Astrocyte (in vitro differentiated cells and primary cell): ENCODE data around the gene NID2. TPM values are rescaled to one million over a fixed set of nuclear protein-coding genes. Genes with fewer than 3 reads are reported as not detected.
A peak's percentile ranks its signal among the peaks of the same experiment; 100 is the strongest.

ENCODE experiments used
- DNase-seq: peaks from one replicate; pipeline ENCODE4 v3.0.0-alpha.2; 2010; ENCODE audit warnings: low read depth
- FAIRE-seq: peaks from 2 replicates; lab custom pipeline; 2011; peaks lifted over from hg19 to GRCh38; lab: Jason Lieb, UNC
- H2AFZ ChIP-seq: 2 replicates; pipeline ENCODE4 v1.6.0; 2012; ENCODE audit warnings: low read depth, low read length, inconsistent platforms
- H3K27ac ChIP-seq: 2 replicates; pipeline ENCODE4 v1.5.1; 2011; ENCODE audit warnings: low read depth, low read length, inconsistent platforms
- H3K27me3 ChIP-seq: 2 replicates; pipeline ENCODE4 v1.6.0; 2011; ENCODE audit warnings: low read length, inconsistent platforms; ENCODE audit not compliant: insufficient read depth
- H3K36me3 ChIP-seq: 2 replicates; pipeline ENCODE4 v1.5.1; 2011; ENCODE audit warnings: low read length, inconsistent platforms; ENCODE audit not compliant: insufficient read depth
- H3K4me1 ChIP-seq: 2 replicates; pipeline ENCODE4 v1.5.1; 2011; ENCODE audit warnings: low read length, inconsistent platforms; ENCODE audit not compliant: insufficient read depth
- H3K4me2 ChIP-seq: 2 replicates; pipeline ENCODE4 v1.6.0; 2012; ENCODE audit warnings: low read length, inconsistent platforms
- H3K4me3 ChIP-seq: 2 replicates; pipeline ENCODE4 v1.5.1; 2011; ENCODE audit warnings: low read depth, mild to moderate bottlenecking, low read length, inconsistent platforms; ENCODE audit not compliant: insufficient read depth
- H3K79me2 ChIP-seq: 2 replicates; pipeline ENCODE4 v1.6.0; 2012; ENCODE audit warnings: mild to moderate bottlenecking, low read length, inconsistent platforms; ENCODE audit not compliant: insufficient read depth
- H3K9ac ChIP-seq: 2 replicates; pipeline ENCODE4 v1.6.0; 2012; ENCODE audit warnings: mild to moderate bottlenecking, low read length, inconsistent platforms
- H3K9me3 ChIP-seq: 2 replicates; pipeline ENCODE4 v1.5.1; 2012; ENCODE audit warnings: low read depth, mild to moderate bottlenecking, low read length, inconsistent platforms; ENCODE audit not compliant: insufficient read depth
- H4K20me1 ChIP-seq: 2 replicates; pipeline ENCODE4 v1.6.0; 2012; ENCODE audit warnings: low read length, inconsistent platforms; ENCODE audit not compliant: insufficient read depth
- H3K27ac Mint-ChIP-seq: one replicate; pipeline ENCODE4 v1.8.0; 2021; ENCODE audit warnings: mild to moderate bottlenecking, mixed read lengths; ENCODE audit not compliant: unreplicated experiment
- H3K27me3 Mint-ChIP-seq: one replicate; pipeline ENCODE4 v1.8.0; 2021; ENCODE audit warnings: low read depth, mixed read lengths; ENCODE audit not compliant: unreplicated experiment
- H3K36me3 Mint-ChIP-seq: one replicate; pipeline ENCODE4 v1.8.0; 2021; ENCODE audit warnings: low read depth, mixed read lengths; ENCODE audit not compliant: unreplicated experiment
- H3K4me1 Mint-ChIP-seq: one replicate; pipeline ENCODE4 v1.8.0; 2021; ENCODE audit warnings: low read depth, mixed read lengths; ENCODE audit not compliant: unreplicated experiment
- H3K4me3 Mint-ChIP-seq: one replicate; pipeline ENCODE4 v1.8.0; 2021; ENCODE audit warnings: mild to moderate bottlenecking, moderate library complexity, mixed read lengths; ENCODE audit not compliant: unreplicated experiment
- H3K9me3 Mint-ChIP-seq: one replicate; pipeline ENCODE4 v1.8.0; 2021; ENCODE audit warnings: mild to moderate bottlenecking, mixed read lengths; ENCODE audit not compliant: unreplicated experiment
- EZH2 ChIP-seq: IDR thresholded peaks from 2 replicates; pipeline ENCODE4 v1.6.1; 2012; ENCODE audit warnings: mild to moderate bottlenecking, low read length, inconsistent platforms; ENCODE audit not compliant: insufficient read depth
- total RNA-seq: library from RNA; stranded (reverse); gene quantifications from 2 replicates; pipeline ENCODE4 v1.2.1, GENCODE V29; 2021
- TF ChIP-seq, protein P1 (sequence below): IDR thresholded peaks from 2 replicates; pipeline ENCODE4 v1.5.1; 2011; ENCODE audit warnings: low read depth, mild to moderate bottlenecking, inconsistent platforms, low read length, moderate library complexity; ENCODE audit not compliant: insufficient read depth

Gene NID2
- total RNA-seq, 1 donor from 2014 or later = 22.3 TPM

DNA sequence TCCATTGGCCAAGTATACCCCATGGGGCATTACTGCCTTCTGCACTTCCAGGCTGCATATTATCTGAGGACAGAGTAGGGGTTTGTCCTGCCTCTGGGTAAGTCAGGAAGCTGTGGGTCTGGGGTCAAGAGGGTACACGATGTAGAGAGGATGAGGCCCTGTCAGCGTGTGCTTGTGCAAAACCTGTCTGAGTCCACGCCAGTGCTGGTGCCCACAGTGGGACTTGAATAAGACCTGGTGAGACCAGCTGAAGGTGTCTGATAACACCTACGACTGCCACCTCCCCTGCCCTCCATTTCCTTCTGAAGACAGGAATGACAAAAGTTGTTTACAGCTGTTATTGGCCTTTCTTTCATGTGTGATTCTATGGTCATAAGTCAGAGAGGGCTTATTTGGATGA is 22.1 kb upstream of the NID2 start:
- TF ChIP-seq EZH2 = no peak
- TF ChIP-seq, protein P1, sequence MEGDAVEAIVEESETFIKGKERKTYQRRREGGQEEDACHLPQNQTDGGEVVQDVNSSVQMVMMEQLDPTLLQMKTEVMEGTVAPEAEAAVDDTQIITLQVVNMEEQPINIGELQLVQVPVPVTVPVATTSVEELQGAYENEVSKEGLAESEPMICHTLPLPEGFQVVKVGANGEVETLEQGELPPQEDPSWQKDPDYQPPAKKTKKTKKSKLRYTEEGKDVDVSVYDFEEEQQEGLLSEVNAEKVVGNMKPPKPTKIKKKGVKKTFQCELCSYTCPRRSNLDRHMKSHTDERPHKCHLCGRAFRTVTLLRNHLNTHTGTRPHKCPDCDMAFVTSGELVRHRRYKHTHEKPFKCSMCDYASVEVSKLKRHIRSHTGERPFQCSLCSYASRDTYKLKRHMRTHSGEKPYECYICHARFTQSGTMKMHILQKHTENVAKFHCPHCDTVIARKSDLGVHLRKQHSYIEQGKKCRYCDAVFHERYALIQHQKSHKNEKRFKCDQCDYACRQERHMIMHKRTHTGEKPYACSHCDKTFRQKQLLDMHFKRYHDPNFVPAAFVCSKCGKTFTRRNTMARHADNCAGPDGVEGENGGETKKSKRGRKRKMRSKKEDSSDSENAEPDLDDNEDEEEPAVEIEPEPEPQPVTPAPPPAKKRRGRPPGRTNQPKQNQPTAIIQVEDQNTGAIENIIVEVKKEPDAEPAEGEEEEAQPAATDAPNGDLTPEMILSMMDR = no peak
- H3K9me3 Mint-ChIP-seq = peaks cover 5% of the 10 kb centered on the region
- Histone ChIP-seq H3K27me3 (no peaks in the 10 kb centered on the region), H3K9me3 (no peaks in the 10 kb centered on the region), H3K27ac (no peak overlapping the region), H3K9ac (no peak overlapping the region), H4K20me1 (no peaks in the 10 kb centered on the region), H2AFZ (no peak overlapping the region), H3K4me2 (no peak overlapping the region), H3K4me3 (no peak overlapping the region), H3K4me1 (no peaks in the 10 kb centered on the region), H3K79me2 (no peaks in the 10 kb centered on the region), H3K36me3 (no peaks in the 10 kb centered on the region)
- no peak overlapping the region for H3K4me3 Mint-ChIP-seq
- peaks cover 3% of the 10 kb centered on the region for H3K4me1 Mint-ChIP-seq
- peaks cover 3% of the 10 kb centered on the region for H3K27me3 Mint-ChIP-seq
- H3K27ac Mint-ChIP-seq = no peak overlapping the region
- FAIRE-seq (no peak), DNase-seq (no peak)
- H3K36me3 Mint-ChIP-seq = no peaks in the 10 kb centered on the region

DNA sequence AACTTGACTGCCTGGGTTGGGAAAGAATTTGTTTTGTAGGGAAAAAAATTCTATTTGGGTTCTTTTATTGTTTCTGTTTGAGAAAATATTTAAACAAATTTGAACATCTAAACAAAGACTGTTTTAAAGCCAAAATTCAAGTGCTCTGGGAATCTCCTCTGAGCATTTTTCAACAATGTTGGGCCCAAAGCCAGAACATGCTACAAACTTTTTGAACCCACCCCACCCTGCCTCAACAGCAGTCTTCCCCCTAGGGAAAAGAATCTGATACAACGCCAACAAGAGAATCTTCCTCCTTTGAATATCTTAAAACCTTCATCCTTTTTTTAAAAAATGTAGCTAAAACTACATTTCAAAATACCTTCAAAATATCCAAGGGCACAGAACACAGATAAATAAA is 20.4 kb upstream of the NID2 start:
- H3K9me3 ChIP-seq = peaks cover 8% of the 10 kb centered on the region
- no peak for TF ChIP-seq EZH2
- TF ChIP-seq, protein P1 = no peak
- H3K4me3 ChIP-seq = no peak overlapping the region
- no peaks in the 10 kb centered on the region for H3K27me3 ChIP-seq
- peaks cover 3% of the 10 kb centered on the region for H3K27me3 Mint-ChIP-seq
- H3K36me3 Mint-ChIP-seq = peaks cover 2% of the 10 kb centered on the region
- no peak overlapping the region for H3K27ac ChIP-seq
- DNase-seq (no peak), FAIRE-seq (no peak)
- H3K4me2 ChIP-seq = no peak overlapping the region
- no peak overlapping the region for H3K4me3 Mint-ChIP-seq
- H3K4me1 Mint-ChIP-seq = no peaks in the 10 kb centered on the region
- no peak overlapping the region for H3K9ac ChIP-seq
- peaks cover 14% of the 10 kb centered on the region for H3K9me3 Mint-ChIP-seq
- no peak overlapping the region for H3K27ac Mint-ChIP-seq
- H3K36me3 ChIP-seq = no peaks in the 10 kb centered on the region
- no peaks in the 10 kb centered on the region for H4K20me1 ChIP-seq
- no peak overlapping the region for H2AFZ ChIP-seq
- no peaks in the 10 kb centered on the region for H3K4me1 ChIP-seq
- H3K79me2 ChIP-seq = no peaks in the 10 kb centered on the region

DNA sequence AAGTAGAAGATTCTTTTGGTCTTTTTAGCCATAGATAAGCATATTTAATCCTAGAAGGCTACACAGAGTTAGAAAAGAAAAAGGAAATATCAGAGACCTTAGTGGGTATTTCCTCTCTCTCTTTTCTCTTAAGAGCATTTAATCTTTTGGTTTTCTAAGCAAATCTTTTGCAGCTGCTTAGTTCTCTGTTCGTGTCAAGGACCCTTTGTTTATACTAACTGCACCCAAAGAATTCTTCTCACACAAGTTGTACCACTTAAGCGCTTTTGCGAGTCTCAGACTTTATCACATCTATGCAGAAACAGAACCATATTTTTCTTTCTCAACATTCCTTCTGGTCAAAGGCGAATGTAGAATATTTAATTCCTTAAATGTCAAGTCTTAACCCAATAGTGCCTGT is 17.9 kb upstream of the NID2 start:
- H3K4me1 Mint-ChIP-seq = no peaks in the 10 kb centered on the region
- peaks cover 2% of the 10 kb centered on the region for H3K36me3 Mint-ChIP-seq
- H3K4me1 ChIP-seq = peaks cover 3% of the 10 kb centered on the region
- FAIRE-seq = no peak
- no peaks in the 10 kb centered on the region for H3K79me2 ChIP-seq
- H3K27me3 ChIP-seq = no peaks in the 10 kb centered on the region
- DNase-seq = peak; percentile 63
- H3K9ac ChIP-seq = no peak overlapping the region
- no peak overlapping the region for H2AFZ ChIP-seq
- no peaks in the 10 kb centered on the region for H4K20me1 ChIP-seq
- no peak overlapping the region for H3K27ac ChIP-seq
- TF ChIP-seq, protein P1 = no peak
- TF ChIP-seq EZH2 = no peak
- H3K9me3 ChIP-seq = peaks cover 8% of the 10 kb centered on the region
- no peak overlapping the region for H3K27ac Mint-ChIP-seq
- H3K4me3 ChIP-seq = no peak overlapping the region
- H3K27me3 Mint-ChIP-seq = no peaks in the 10 kb centered on the region
- no peaks in the 10 kb centered on the region for H3K36me3 ChIP-seq
- peaks cover 12% of the 10 kb centered on the region for H3K9me3 Mint-ChIP-seq
- H3K4me3 Mint-ChIP-seq = no peak overlapping the region
- H3K4me2 ChIP-seq = no peak overlapping the region
